Measurements from ENCODE around the gene ITPRID2.

ITPRID2 gene

DNA sequence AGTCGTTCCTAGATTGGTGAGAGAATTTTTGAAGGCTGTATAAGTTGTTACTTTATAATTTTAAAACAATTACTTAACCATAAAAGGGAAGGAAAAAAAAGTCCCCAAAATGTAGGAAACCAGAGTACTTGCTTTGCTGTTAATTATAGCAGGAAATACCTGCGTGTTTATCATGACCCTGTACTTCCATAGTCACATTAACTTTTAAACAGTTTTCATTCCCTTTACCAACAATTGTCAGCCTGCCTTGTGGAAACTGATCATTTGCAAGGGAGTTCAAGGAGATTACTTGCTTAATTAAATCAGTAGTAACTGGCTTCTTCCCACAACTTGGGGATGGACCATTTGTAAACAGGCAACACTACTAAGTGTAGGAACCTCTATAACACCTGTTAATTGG is 6.4 kb upstream of the ITPRID2 start:
- H3K36me3 ChIP-seq (ENCODE audit: insufficient read depth, low read length): no peaks in the 10 kb centered on the region
- no peaks in the 10 kb centered on the region for H4K20me1 ChIP-seq (ENCODE audit: insufficient read depth, low read length)
- ATAC-seq (ENCODE audit: insufficient read depth, low read depth): no peak
- TF ChIP-seq EZH2 (IDR thresholded peaks at IDR 0.05; ENCODE audit: borderline replicate concordance, low read depth, low read length, severe bottlenecking): no peak
- TF ChIP-seq, protein P1, sequence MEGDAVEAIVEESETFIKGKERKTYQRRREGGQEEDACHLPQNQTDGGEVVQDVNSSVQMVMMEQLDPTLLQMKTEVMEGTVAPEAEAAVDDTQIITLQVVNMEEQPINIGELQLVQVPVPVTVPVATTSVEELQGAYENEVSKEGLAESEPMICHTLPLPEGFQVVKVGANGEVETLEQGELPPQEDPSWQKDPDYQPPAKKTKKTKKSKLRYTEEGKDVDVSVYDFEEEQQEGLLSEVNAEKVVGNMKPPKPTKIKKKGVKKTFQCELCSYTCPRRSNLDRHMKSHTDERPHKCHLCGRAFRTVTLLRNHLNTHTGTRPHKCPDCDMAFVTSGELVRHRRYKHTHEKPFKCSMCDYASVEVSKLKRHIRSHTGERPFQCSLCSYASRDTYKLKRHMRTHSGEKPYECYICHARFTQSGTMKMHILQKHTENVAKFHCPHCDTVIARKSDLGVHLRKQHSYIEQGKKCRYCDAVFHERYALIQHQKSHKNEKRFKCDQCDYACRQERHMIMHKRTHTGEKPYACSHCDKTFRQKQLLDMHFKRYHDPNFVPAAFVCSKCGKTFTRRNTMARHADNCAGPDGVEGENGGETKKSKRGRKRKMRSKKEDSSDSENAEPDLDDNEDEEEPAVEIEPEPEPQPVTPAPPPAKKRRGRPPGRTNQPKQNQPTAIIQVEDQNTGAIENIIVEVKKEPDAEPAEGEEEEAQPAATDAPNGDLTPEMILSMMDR (IDR thresholded peaks at IDR 0.05; ENCODE audit: borderline replicate concordance, extremely low read depth, low read length, poor library complexity, severe bottlenecking): no peak
- no peak overlapping the region for H2AFZ ChIP-seq (ENCODE audit: low read depth, low read length)
- no peak for DNase-seq
- no peaks in the 10 kb centered on the region for H3K79me2 ChIP-seq (ENCODE audit: insufficient read depth, low read length)
- no peaks in the 10 kb centered on the region for H3K4me1 ChIP-seq (ENCODE audit: insufficient read depth, low read length)
- H3K27me3 ChIP-seq (ENCODE audit: insufficient read depth, low read length, poor library complexity): no peaks in the 10 kb centered on the region
- H3K9me3 ChIP-seq (ENCODE audit: insufficient read depth, low read length, severe bottlenecking): no peaks in the 10 kb centered on the region
- H3K27ac ChIP-seq (ENCODE audit: low read length): no peak overlapping the region
- H3K4me2 ChIP-seq (ENCODE audit: insufficient read depth, low read length): no peak overlapping the region
- no peak overlapping the region for H3K4me3 ChIP-seq (ENCODE audit: low read depth in 1 of 2, low read length in 2 of 2)
- H3K9ac ChIP-seq (ENCODE audit: low read depth, low read length): no peak overlapping the region

DNA sequence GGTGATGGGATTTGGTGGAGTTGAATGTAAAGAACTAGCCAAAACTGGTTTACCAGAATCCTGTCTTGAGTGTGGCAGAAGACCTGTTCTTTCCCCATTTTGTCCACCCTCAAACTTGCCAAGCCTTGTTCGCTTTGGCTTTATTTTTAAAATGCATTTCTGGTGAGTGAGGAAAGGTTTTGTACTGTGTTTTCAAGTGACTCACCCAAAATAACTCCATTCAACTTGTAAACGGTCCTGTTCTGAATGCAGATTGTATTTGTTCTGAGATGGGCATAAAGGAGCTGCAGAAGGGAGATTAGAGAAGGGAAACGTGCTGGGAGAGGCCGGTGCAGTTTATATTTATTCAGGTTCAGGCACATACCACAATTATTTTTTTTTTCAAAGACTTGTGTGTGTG is 5.3 kb upstream of the ITPRID2 start:
- DNase-seq (no peak), ATAC-seq (ENCODE audit: insufficient read depth, low read depth) (no peak)
- Histone ChIP-seq H3K9me3 (ENCODE audit: insufficient read depth, low read length, severe bottlenecking) (no peaks in the 10 kb centered on the region), H3K27ac (ENCODE audit: low read length) (no peak overlapping the region), H4K20me1 (ENCODE audit: insufficient read depth, low read length) (no peaks in the 10 kb centered on the region), H3K4me3 (ENCODE audit: low read depth in 1 of 2, low read length in 2 of 2) (no peak overlapping the region), H3K9ac (ENCODE audit: low read depth, low read length) (no peak overlapping the region), H3K27me3 (ENCODE audit: insufficient read depth, low read length, poor library complexity) (no peaks in the 10 kb centered on the region), H2AFZ (ENCODE audit: low read depth, low read length) (no peak overlapping the region), H3K4me2 (ENCODE audit: insufficient read depth, low read length) (no peak overlapping the region), H3K4me1 (ENCODE audit: insufficient read depth, low read length) (peaks cover 5% of the 10 kb centered on the region), H3K36me3 (ENCODE audit: insufficient read depth, low read length) (no peaks in the 10 kb centered on the region), H3K79me2 (ENCODE audit: insufficient read depth, low read length) (no peaks in the 10 kb centered on the region)
- no peak for TF ChIP-seq EZH2 (IDR thresholded peaks at IDR 0.05; ENCODE audit: borderline replicate concordance, low read depth, low read length, severe bottlenecking)
- TF ChIP-seq, protein P1 (IDR thresholded peaks at IDR 0.05; ENCODE audit: borderline replicate concordance, extremely low read depth, low read length, poor library complexity, severe bottlenecking): no peak

DNA sequence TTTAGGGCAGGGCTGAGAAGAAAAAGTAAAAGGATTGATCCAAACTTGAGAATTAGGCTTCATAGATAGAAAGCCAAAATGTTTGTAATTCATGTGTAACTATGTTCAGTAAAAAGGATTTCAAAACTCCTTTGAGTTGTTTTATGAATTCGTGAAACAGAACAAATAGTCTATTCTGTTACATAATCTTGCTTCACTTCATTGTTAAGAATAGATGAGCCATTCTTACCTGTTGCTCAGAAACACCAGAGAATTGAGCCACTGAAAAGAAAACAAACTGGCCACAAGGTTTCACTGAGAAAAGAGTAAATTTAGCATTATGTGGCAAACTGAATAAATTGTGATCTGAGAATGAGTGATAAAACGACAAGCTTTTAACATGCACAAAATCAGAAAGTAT is 4.5 kb upstream of the ITPRID2 start:
- H4K20me1 ChIP-seq (ENCODE audit: insufficient read depth, low read length): no peaks in the 10 kb centered on the region
- H3K9me3 ChIP-seq (ENCODE audit: insufficient read depth, low read length, severe bottlenecking): no peaks in the 10 kb centered on the region
- H3K9ac ChIP-seq (ENCODE audit: low read depth, low read length): no peak overlapping the region
- ATAC-seq (ENCODE audit: insufficient read depth, low read depth) (no peak), DNase-seq (no peak)
- no peaks in the 10 kb centered on the region; the same call in 1 of the 2 replicates for H3K36me3 ChIP-seq (ENCODE audit: insufficient read depth, low read length)
- no peaks in the 10 kb centered on the region for H3K27me3 ChIP-seq (ENCODE audit: insufficient read depth, low read length, poor library complexity)
- no peak overlapping the region for H3K4me2 ChIP-seq (ENCODE audit: insufficient read depth, low read length)
- TF ChIP-seq, protein P1 (IDR thresholded peaks at IDR 0.05; ENCODE audit: borderline replicate concordance, extremely low read depth, low read length, poor library complexity, severe bottlenecking): no peak
- no peak for TF ChIP-seq EZH2 (IDR thresholded peaks at IDR 0.05; ENCODE audit: borderline replicate concordance, low read depth, low read length, severe bottlenecking)
- no peak overlapping the region for H2AFZ ChIP-seq (ENCODE audit: low read depth, low read length)
- H3K79me2 ChIP-seq (ENCODE audit: insufficient read depth, low read length): peaks cover 3% of the 10 kb centered on the region
- no peak overlapping the region for H3K27ac ChIP-seq (ENCODE audit: low read length)
- peaks cover 7% of the 10 kb centered on the region for H3K4me1 ChIP-seq (ENCODE audit: insufficient read depth, low read length)
- H3K4me3 ChIP-seq (ENCODE audit: low read depth in 1 of 2, low read length in 2 of 2): no peak overlapping the region

DNA sequence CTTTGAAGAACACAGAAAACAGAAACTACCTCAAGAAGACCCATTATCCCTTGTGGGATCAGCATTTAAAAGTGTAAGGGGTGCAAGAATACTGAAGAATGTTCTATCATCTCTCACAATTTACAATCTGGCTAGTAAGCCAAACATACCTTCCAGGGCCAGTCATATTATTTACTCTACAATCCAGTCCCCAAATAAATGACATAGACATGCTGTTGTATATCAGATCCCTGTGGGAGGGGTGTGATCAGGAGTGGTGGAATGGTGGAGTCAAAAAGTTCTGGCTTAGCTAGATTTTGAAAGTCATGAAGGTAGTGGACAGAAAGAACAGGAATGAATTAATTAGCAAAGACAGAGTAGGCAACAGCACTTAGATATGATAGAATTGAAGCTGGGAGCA is 1.8 kb upstream of the ITPRID2 start:
- Histone ChIP-seq H3K27ac (ENCODE audit: low read length) (no peak overlapping the region), H3K36me3 (ENCODE audit: insufficient read depth, low read length) (peaks cover 17% of the 10 kb centered on the region), H4K20me1 (ENCODE audit: insufficient read depth, low read length) (peaks cover 8% of the 10 kb centered on the region; the same call in 1 of the 2 replicates), H3K79me2 (ENCODE audit: insufficient read depth, low read length) (peaks cover 31% of the 10 kb centered on the region), H2AFZ (ENCODE audit: low read depth, low read length) (no peak overlapping the region), H3K27me3 (ENCODE audit: insufficient read depth, low read length, poor library complexity) (no peaks in the 10 kb centered on the region), H3K4me3 (ENCODE audit: low read depth in 1 of 2, low read length in 2 of 2) (no peak overlapping the region), H3K9ac (ENCODE audit: low read depth, low read length) (no peak overlapping the region), H3K4me1 (ENCODE audit: insufficient read depth, low read length) (peaks cover 26% of the 10 kb centered on the region), H3K4me2 (ENCODE audit: insufficient read depth, low read length) (no peak overlapping the region), H3K9me3 (ENCODE audit: insufficient read depth, low read length, severe bottlenecking) (no peaks in the 10 kb centered on the region)
- ATAC-seq (ENCODE audit: insufficient read depth, low read depth) (no peak), DNase-seq (no peak)
- TF ChIP-seq EZH2 (IDR thresholded peaks at IDR 0.05; ENCODE audit: borderline replicate concordance, low read depth, low read length, severe bottlenecking): no peak
- TF ChIP-seq, protein P1 (IDR thresholded peaks at IDR 0.05; ENCODE audit: borderline replicate concordance, extremely low read depth, low read length, poor library complexity, severe bottlenecking): no peak

All from DND-41 (cell line).